CD14-positive monocyte (primary cell): ENCODE results near the gene PTPN18. TPM values are rescaled to one million over a fixed set of nuclear protein-coding genes. Genes with fewer than 3 reads are reported as not detected.

Experiments used
- DNase-seq, 3 donors: peaks; one replicate each; pipeline ENCODE4 v3.0.0-alpha.2; 2011 to 2022
- H2AFZ ChIP-seq: 2 replicates; pipeline ENCODE4 v1.6.0; 2012; ENCODE audit warnings: mild to moderate bottlenecking, low read depth, low read length, inconsistent platforms; ENCODE audit not compliant: insufficient read depth, poor library complexity, severe bottlenecking
- H3K27ac ChIP-seq, 2 donors: 1 replicate in 1 of 2; 2 replicates in 1 of 2; pipeline ENCODE4 v1.5.1; 2012 to 2013; ENCODE audit warnings: low read length in 2 of 2, control low read depth in 1 of 2, inconsistent platforms in 1 of 2, low read depth in 1 of 2, mild to moderate bottlenecking in 1 of 2
- H3K27me3 ChIP-seq, 2 donors: one replicate each; pipeline versions ENCODE4 v1.6.0 to v1.6.1; 2011 to 2013; ENCODE audit warnings: low read length in 2 of 2; ENCODE audit not compliant: control insufficient read depth in 2 of 2, insufficient read depth in 2 of 2
- H3K36me3 ChIP-seq, 2 donors: replicated peaks in 1 of 2; 1 replicate in 1 of 2; 2 replicates in 1 of 2; pipeline versions ENCODE4 v1.5.1 to v1.6.1; 2012 to 2013; ENCODE audit warnings: low read length in 2 of 2, control low read depth in 1 of 2, inconsistent platforms in 1 of 2, mild to moderate bottlenecking in 1 of 2; ENCODE audit not compliant: insufficient read depth in 2 of 2, control insufficient read depth in 1 of 2
- H3K4me1 ChIP-seq, 2 donors: 1 replicate in 1 of 2; 2 replicates in 1 of 2; pipeline versions ENCODE4 v1.5.1 to v1.6.1; 2012 to 2013; ENCODE audit warnings: low read length in 2 of 2, control low read depth in 1 of 2, inconsistent platforms in 1 of 2, mild to moderate bottlenecking in 1 of 2, moderate library complexity in 1 of 2; ENCODE audit not compliant: insufficient read depth in 2 of 2, control insufficient read depth in 1 of 2
- H3K4me2 ChIP-seq: replicated peaks from 2 replicates; pipeline ENCODE3; 2012; ENCODE audit warnings: low read length, moderate library complexity, mild to moderate bottlenecking; ENCODE audit not compliant: poor library complexity, severe bottlenecking; ENCODE audit errors: extremely low read depth
- H3K4me3 ChIP-seq, 3 experiments: fragments of 200-600 bp in 1 of 3; sonication (generic) in 1 of 3; replicated peaks in 1 of 3; 1 replicate in 2 of 3; 2 replicates in 1 of 3; pipeline ENCODE4 v1.5.1; 2011 to 2013; ENCODE audit warnings: low read length in 3 of 3, mild to moderate bottlenecking in 3 of 3, control low read depth in 2 of 3, low read depth in 2 of 3, inconsistent platforms in 1 of 3, moderate library complexity in 1 of 3
- H3K79me2 ChIP-seq: 2 replicates; pipeline ENCODE4 v1.6.0; 2012; ENCODE audit warnings: mild to moderate bottlenecking, control low read depth, inconsistent platforms, low read length, moderate library complexity; ENCODE audit not compliant: insufficient read depth
- H3K9ac ChIP-seq: 2 replicates; pipeline ENCODE4 v1.6.0; 2017; ENCODE audit warnings: low read length, mild to moderate bottlenecking; ENCODE audit not compliant: insufficient read depth, poor library complexity, severe bottlenecking
- H3K9me3 ChIP-seq, 2 donors: replicated peaks in 1 of 2; 1 replicate in 1 of 2; 2 replicates in 1 of 2; pipeline versions ENCODE4 v1.5.1 to v1.6.1; 2012 to 2013; ENCODE audit warnings: low read length in 2 of 2, control low read depth in 1 of 2; ENCODE audit not compliant: control insufficient read depth in 1 of 2, insufficient read depth in 1 of 2
- H4K20me1 ChIP-seq: 2 replicates; pipeline ENCODE4 v1.6.0; 2012; ENCODE audit warnings: mild to moderate bottlenecking, low read length, control low read depth, moderate library complexity; ENCODE audit not compliant: insufficient read depth
- H3K27ac Mint-ChIP-seq, 7 donors: one replicate each; pipeline ENCODE4 v1.8.0; 2020; ENCODE audit warnings: mild to moderate bottlenecking in 7 of 7, mixed read lengths in 7 of 7, moderate library complexity in 6 of 7, inconsistent platforms in 2 of 7
- H3K27me3 Mint-ChIP-seq, 3 donors: one replicate each; pipeline ENCODE4 v1.8.0; 2021 to 2022; ENCODE audit warnings: low read depth in 3 of 3, mild to moderate bottlenecking in 3 of 3, mixed read lengths in 3 of 3, moderate library complexity in 3 of 3, inconsistent platforms in 1 of 3
- H3K36me3 Mint-ChIP-seq, 2 donors: one replicate each; pipeline ENCODE4 v1.8.0; 2020; ENCODE audit warnings: mixed read lengths in 2 of 2, inconsistent platforms in 1 of 2, mild to moderate bottlenecking in 1 of 2
- H3K4me1 Mint-ChIP-seq: one replicate; pipeline ENCODE4 v1.8.0; 2020; ENCODE audit warnings: mild to moderate bottlenecking, mixed read lengths
- H3K4me3 Mint-ChIP-seq, 2 donors: one replicate each; pipeline ENCODE4 v1.8.0; 2020; ENCODE audit warnings: mild to moderate bottlenecking in 2 of 2, mixed read lengths in 2 of 2, moderate library complexity in 1 of 2
- H3K9me3 Mint-ChIP-seq, 7 donors: one replicate each; pipeline ENCODE4 v1.8.0; 2020 to 2022; ENCODE audit warnings: mixed read lengths in 7 of 7, mild to moderate bottlenecking in 6 of 7, moderate library complexity in 6 of 7, inconsistent platforms in 2 of 7
- WGBS: methylation state at CpG from one replicate; pipeline ENCODE4 v1.1.5; 2013; ENCODE audit warnings: missing lambda C conversion rate; ENCODE audit not compliant: insufficient coverage; 5-methylcytosine and 5-hydroxymethylcytosine counted together
- intact Hi-C, 2 donors: fragments of 100-400 bp; cut with micrococcal nuclease; formaldehyde crosslinking; loops; one replicate each; pipeline versions ENCODE4 v1.15.0 to v1.15.1; 2023
- polyA plus RNA-seq, 3 donors: library from polyadenylated mRNA; depleted of rRNA in 1 of 3; unstranded in 2 of 3; stranded (reverse) in 1 of 3; fragments of 300-500 nt in 2 of 3; fragments of >200 nt in 1 of 3; fragmentation: Illumina TruSeq in 2 of 3; gene quantifications; 1 replicate in 2 of 3; 2 replicates in 1 of 3; pipeline ENCODE4 v1.2.3, GENCODE V29; 2012 to 2021
- TF ChIP-seq, protein P1 (sequence below): fragments of 200-600 bp; IDR thresholded peaks from one replicate; pipeline ENCODE4 v1.8.0; 2022; ENCODE audit warnings: antibody characterized with exemption, mild to moderate bottlenecking

Gene PTPN18
- polyA plus RNA-seq, 3 donors: 72.2 to 365 (median 102) TPM

DNA sequence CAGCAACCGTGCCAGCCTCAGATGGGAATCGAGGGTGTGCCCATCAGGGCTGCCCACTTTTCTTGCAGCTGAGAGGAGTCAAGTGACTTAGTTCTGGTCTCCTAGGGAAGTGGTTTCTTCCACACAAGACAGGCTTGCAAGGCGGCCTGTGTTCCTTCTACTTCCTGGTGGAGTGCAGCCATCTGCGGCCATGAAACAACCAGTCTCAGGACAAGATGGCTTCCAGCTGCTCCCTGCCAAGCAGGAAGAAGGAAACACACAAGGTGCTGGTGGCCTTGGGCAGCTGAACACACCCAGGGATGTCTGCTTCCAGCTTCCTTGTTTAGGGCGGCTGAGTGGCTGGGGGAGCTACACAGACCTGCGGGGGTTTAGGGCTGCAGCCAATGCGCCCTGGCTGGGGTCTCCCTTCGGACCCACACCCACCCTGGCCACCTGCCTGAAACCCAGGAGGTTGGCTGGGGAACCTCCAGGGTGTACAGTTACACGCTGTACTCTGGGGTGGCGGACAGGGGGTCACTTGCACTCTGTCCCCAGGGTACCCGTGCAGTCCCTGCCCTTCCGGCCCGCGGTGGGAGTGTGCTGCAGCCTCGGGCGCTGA is 34.7 kb downstream of the PTPN18 start:
- Histone ChIP-seq H3K79me2 (peaks cover 6% of the 10 kb centered on the region), H3K27me3 (no peaks in the 10 kb centered on the region), H3K4me1 (peaks cover 34 to 37% of the 10 kb centered on the region in 2 donors), H3K9me3 (no peaks in the 10 kb centered on the region), H4K20me1 (no peaks in the 10 kb centered on the region), H3K4me2 (peak overlapping the region; percentile 96), H3K4me3 (peak overlapping the region; percentile 50 to 88 (median 61)), H3K9ac (peak overlapping the region; percentile 82), H3K36me3 (no peaks in the 10 kb centered on the region), H2AFZ (peak overlapping the region; percentile 95), H3K27ac (peak overlapping the region; percentile 91 to 97)
- Mint-ChIP-seq H3K27me3 (peaks cover 2 to 5% (median 4%) of the 10 kb centered on the region in 3 donors), H3K4me3 (peak overlapping the region; percentile 90 to 97), H3K9me3 (peaks cover 0 to 3% (median 0%) of the 10 kb centered on the region in 7 donors), H3K27ac (peak overlapping the region; percentile 92 to 99 (median 98)), H3K4me1 (peaks cover 39% of the 10 kb centered on the region), H3K36me3 (peaks cover 14 to 24% of the 10 kb centered on the region in 2 donors)
- intact Hi-C loops: no loop called here
- TF ChIP-seq, protein P1, sequence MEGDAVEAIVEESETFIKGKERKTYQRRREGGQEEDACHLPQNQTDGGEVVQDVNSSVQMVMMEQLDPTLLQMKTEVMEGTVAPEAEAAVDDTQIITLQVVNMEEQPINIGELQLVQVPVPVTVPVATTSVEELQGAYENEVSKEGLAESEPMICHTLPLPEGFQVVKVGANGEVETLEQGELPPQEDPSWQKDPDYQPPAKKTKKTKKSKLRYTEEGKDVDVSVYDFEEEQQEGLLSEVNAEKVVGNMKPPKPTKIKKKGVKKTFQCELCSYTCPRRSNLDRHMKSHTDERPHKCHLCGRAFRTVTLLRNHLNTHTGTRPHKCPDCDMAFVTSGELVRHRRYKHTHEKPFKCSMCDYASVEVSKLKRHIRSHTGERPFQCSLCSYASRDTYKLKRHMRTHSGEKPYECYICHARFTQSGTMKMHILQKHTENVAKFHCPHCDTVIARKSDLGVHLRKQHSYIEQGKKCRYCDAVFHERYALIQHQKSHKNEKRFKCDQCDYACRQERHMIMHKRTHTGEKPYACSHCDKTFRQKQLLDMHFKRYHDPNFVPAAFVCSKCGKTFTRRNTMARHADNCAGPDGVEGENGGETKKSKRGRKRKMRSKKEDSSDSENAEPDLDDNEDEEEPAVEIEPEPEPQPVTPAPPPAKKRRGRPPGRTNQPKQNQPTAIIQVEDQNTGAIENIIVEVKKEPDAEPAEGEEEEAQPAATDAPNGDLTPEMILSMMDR: no peak
- peak; percentile 56 to 63 (median 61) for DNase-seq
- 44% methylated on average over 13 of the region's 16 CpGs for WGBS

DNA sequence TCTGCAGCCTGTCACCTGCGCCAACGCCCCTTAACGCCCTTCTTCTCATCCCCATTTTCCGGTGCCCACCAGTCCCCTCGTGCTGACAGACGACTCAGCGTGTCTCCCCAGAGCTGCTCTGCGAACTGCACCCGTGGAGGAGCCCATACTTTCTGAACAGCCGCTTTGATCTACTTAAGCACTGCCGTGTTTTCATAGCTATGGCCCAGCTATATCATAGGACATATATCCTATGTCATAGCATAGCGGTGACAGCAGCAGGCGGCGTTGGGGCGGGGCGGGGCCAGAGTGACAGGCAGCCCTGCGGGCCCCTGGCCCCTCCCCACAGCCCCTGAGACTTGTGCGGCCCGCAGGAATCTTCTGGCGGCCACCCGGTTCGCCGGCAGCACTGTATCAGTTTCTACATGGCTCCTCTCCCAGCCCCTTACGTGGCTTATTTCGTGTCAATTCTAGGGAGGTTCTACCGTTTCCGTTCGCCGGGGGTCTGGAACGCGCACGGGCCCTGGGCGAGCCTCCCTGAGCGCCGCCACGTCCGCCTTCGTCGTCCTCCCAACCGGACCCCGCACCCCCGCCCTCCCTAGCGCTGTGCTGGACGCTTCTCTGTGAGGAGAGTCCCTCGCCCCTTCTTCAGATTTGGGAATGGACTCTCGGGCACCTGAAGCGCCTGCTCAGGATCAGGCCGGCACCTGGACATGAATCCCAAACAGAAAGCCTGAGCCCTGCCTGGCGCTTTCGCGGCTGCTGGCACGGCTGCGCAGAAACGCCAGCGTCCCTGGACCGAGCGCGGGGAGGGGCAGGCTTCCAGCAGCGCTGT is 35.4 kb downstream of the PTPN18 start:
- peak overlapping the region; percentile 82 for H3K9ac ChIP-seq
- peak; percentile 66 to 72 (median 72) for DNase-seq
- H3K4me1 ChIP-seq: peaks cover 27 to 32% of the 10 kb centered on the region in 2 donors
- peaks cover 6% of the 10 kb centered on the region for H3K79me2 ChIP-seq
- H3K27ac ChIP-seq: peak overlapping the region; percentile 91 to 97
- H3K4me3 Mint-ChIP-seq: peak overlapping the region; percentile 90 to 97
- WGBS: 4% methylated on average over 56 of the region's 59 CpGs
- TF ChIP-seq, protein P1: no peak
- H2AFZ ChIP-seq: peak overlapping the region; percentile 95
- H3K4me1 Mint-ChIP-seq: peaks cover 36% of the 10 kb centered on the region
- no peaks in the 10 kb centered on the region for H3K9me3 ChIP-seq
- H4K20me1 ChIP-seq: no peaks in the 10 kb centered on the region
- peaks cover 2 to 5% (median 4%) of the 10 kb centered on the region in 3 donors for H3K27me3 Mint-ChIP-seq
- peak overlapping the region; percentile 50 to 88 (median 61) for H3K4me3 ChIP-seq
- peaks cover 14 to 22% of the 10 kb centered on the region in 2 donors for H3K36me3 Mint-ChIP-seq
- H3K4me2 ChIP-seq: peak overlapping the region; percentile 96
- intact Hi-C loops: no loop called here
- no peaks in the 10 kb centered on the region for H3K27me3 ChIP-seq
- peak overlapping the region; percentile 92 to 99 (median 98) for H3K27ac Mint-ChIP-seq
- no peaks in the 10 kb centered on the region for H3K36me3 ChIP-seq
- peaks cover 0 to 3% (median 0%) of the 10 kb centered on the region in 7 donors for H3K9me3 Mint-ChIP-seq
